Endothelial cell of umbilical vein (primary cell): ENCODE results near the gene OGDH. TPM values are rescaled to one million over a fixed set of nuclear protein-coding genes. Genes with fewer than 3 reads are reported as not detected.
A peak's percentile ranks its signal among the peaks of the same experiment; 100 is the strongest.

Experiments used
- BruUV-seq: library from RNA; stranded (reverse); fragments of 400-500 nt; replicated peaks from 2 replicates; lab custom pipeline; 2021; lab: Mats Ljungman, UMichigan
- CTCF ChIA-PET: fragments of 300-600, 350-600 bp; sonication (Branson Sonifier 250); formaldehyde crosslinking; loops from one replicate; lab custom pipeline; 2021; ENCODE audit warnings: antibody characterized with exemption, inconsistent platforms; lab: Charles Lee
- POLR2A ChIA-PET: fragments of 300-600, 350-600 bp; sonication (Branson Sonifier 250); formaldehyde crosslinking; loops from one replicate; lab custom pipeline; 2021; ENCODE audit warnings: antibody characterized with exemption, inconsistent platforms; lab: Charles Lee
- DNase-seq: peaks from one replicate; pipeline ENCODE4 v3.0.0-alpha.2; 2011; ENCODE audit warnings: low read depth, low spot score
- FAIRE-seq: peaks from 2 replicates; lab custom pipeline; 2011; peaks lifted over from hg19 to GRCh38; lab: Jason Lieb, UNC
- H2AFZ ChIP-seq: 2 replicates; pipeline ENCODE4 v1.6.0; 2012; ENCODE audit warnings: low read depth, low read length, control low read depth, inconsistent platforms
- H3K27ac ChIP-seq: 2 replicates; pipeline ENCODE4 v1.5.1; 2011; ENCODE audit warnings: low read depth, mild to moderate bottlenecking, control low read depth, low read length, moderate library complexity; ENCODE audit not compliant: insufficient read depth
- H3K27me3 ChIP-seq, 2 experiments: 2 replicates each; pipeline versions ENCODE4 v1.6.0 to v1.6.1; 2011; ENCODE audit warnings: low read length in 2 of 2, mixed read lengths in 1 of 2; ENCODE audit not compliant: control insufficient read depth in 2 of 2, insufficient read depth in 2 of 2
- H3K36me3 ChIP-seq, 2 experiments: 2 replicates in 1 of 2; 3 replicates in 1 of 2; pipeline ENCODE4 v1.5.1; 2011; ENCODE audit warnings: low read length in 2 of 2, mild to moderate bottlenecking in 1 of 2, moderate library complexity in 1 of 2; ENCODE audit not compliant: control insufficient read depth in 2 of 2, insufficient read depth in 2 of 2; ENCODE audit errors: extremely low read depth in 1 of 2
- H3K4me1 ChIP-seq: 3 replicates; pipeline ENCODE4 v1.5.1; 2011; ENCODE audit warnings: mild to moderate bottlenecking, low read length; ENCODE audit not compliant: control insufficient read depth, insufficient read depth; ENCODE audit errors: extremely low read depth
- H3K4me2 ChIP-seq: 2 replicates; pipeline ENCODE4 v1.6.1; 2011; ENCODE audit warnings: low read length, control low read depth, mixed read lengths; ENCODE audit not compliant: insufficient read depth
- H3K4me3 ChIP-seq, 3 experiments: fragments of 200-600 bp in 1 of 3; sonication (generic), shearing (Covaris generic) in 1 of 3; replicated peaks in 1 of 3; 2 replicates each; pipeline ENCODE4 v1.5.1; 2011 to 2016; ENCODE audit warnings: control low read depth in 3 of 3, low read length in 3 of 3, mild to moderate bottlenecking in 2 of 3, inconsistent platforms in 1 of 3, low read depth in 1 of 3, moderate library complexity in 1 of 3; ENCODE audit not compliant: insufficient read depth in 1 of 3
- H3K79me2 ChIP-seq: 2 replicates; pipeline ENCODE4 v1.6.0; 2012; ENCODE audit warnings: low read length, inconsistent platforms; ENCODE audit not compliant: control insufficient read depth, insufficient read depth
- H3K9ac ChIP-seq: replicated peaks from 2 replicates; pipeline ENCODE3; 2011; ENCODE audit warnings: low read length, control low read depth; ENCODE audit not compliant: insufficient read depth; ENCODE audit errors: extremely low read depth
- H3K9me1 ChIP-seq: replicated peaks from 3 replicates; pipeline ENCODE4 v1.6.0; 2011; ENCODE audit warnings: mild to moderate bottlenecking, low read length; ENCODE audit not compliant: control insufficient read depth, insufficient read depth; ENCODE audit errors: extremely low read depth
- H3K9me3 ChIP-seq: replicated peaks from 2 replicates; pipeline ENCODE4 v1.5.1; 2012; ENCODE audit warnings: low read length, inconsistent platforms; ENCODE audit not compliant: control insufficient read depth, insufficient read depth
- H4K20me1 ChIP-seq: replicated peaks from 2 replicates; pipeline ENCODE3; 2011; ENCODE audit warnings: mild to moderate bottlenecking, low read length; ENCODE audit not compliant: control insufficient read depth, insufficient read depth; ENCODE audit errors: extremely low read depth
- EZH2 ChIP-seq: IDR thresholded peaks from 2 replicates; pipeline ENCODE4 v1.6.1; 2012; ENCODE audit warnings: borderline replicate concordance, low read depth, mild to moderate bottlenecking, moderate library complexity, low read length, inconsistent platforms; ENCODE audit not compliant: severe bottlenecking
- FOS ChIP-seq: IDR thresholded peaks from 2 replicates; pipeline ENCODE4 v1.6.1; 2011; ENCODE audit warnings: mild to moderate bottlenecking, low read length, moderate library complexity, borderline replicate concordance; ENCODE audit not compliant: insufficient read depth
- GATA2 ChIP-seq: IDR thresholded peaks from 2 replicates; pipeline ENCODE4 v1.7.0; 2011; ENCODE audit warnings: low read depth, mild to moderate bottlenecking, moderate library complexity, mixed read lengths, low read length; ENCODE audit not compliant: insufficient read length, insufficient read depth
- JUN ChIP-seq: IDR thresholded peaks from 2 replicates; pipeline ENCODE4 v1.6.1; 2011; ENCODE audit warnings: borderline replicate concordance, low read depth; ENCODE audit not compliant: insufficient read length, insufficient read depth
- MYC ChIP-seq: IDR thresholded peaks from one replicate; pipeline ENCODE4 v1.6.1; 2011; ENCODE audit warnings: mild to moderate bottlenecking, low read depth, low read length
- POLR2A ChIP-seq: IDR thresholded peaks from 2 replicates; pipeline ENCODE4 v1.6.1; 2012; ENCODE audit warnings: low read depth, mild to moderate bottlenecking, control low read depth, low read length
- POLR2AphosphoS5 ChIP-seq: IDR thresholded peaks from 2 replicates; pipeline ENCODE4 v1.6.1; 2012; ENCODE audit warnings: low read depth, mild to moderate bottlenecking, control low read depth, low read length, moderate library complexity; ENCODE audit not compliant: insufficient read depth
- dilution Hi-C: fragments of 300-500 bp; cut with MboI; formaldehyde crosslinking; loops from one replicate; pipeline ENCODE4 v1.15.0; 2019; ENCODE audit warnings: low sequenced_read_pairs; ENCODE audit not compliant: extremely low pct_ligation_motif_present
- intact Hi-C: fragments of 100-400 bp; cut with micrococcal nuclease; formaldehyde crosslinking; loops from one replicate; pipeline ENCODE4 v1.10.0; 2022
- polyA plus RNA-seq, 4 experiments: library from polyadenylated mRNA; depleted of rRNA in 3 of 4; stranded (reverse) in 3 of 4; unstranded in 1 of 4; fragments of >200 nt; gene quantifications; 2 replicates each; pipeline versions ENCODE4 v1.2.1 to v1.2.3, GENCODE V29; 2011 to 2012; ENCODE audit warnings: missing spikeins in 1 of 4
- total RNA-seq: library from RNA; stranded (reverse); gene quantifications from 2 replicates; pipeline ENCODE4 v1.2.3, GENCODE V29; 2021
- TF ChIP-seq, protein P1 (sequence below): IDR thresholded peaks from 2 replicates; pipeline ENCODE4 v1.6.1; 2011; ENCODE audit not compliant: insufficient read depth, insufficient read length
- TF ChIP-seq, protein P2 (sequence below), 2 donors: IDR thresholded peaks; 1 replicate in 1 of 2; 2 replicates in 1 of 2; pipeline ENCODE4 v1.5.1; 2011; ENCODE audit warnings: low read length in 2 of 2, mild to moderate bottlenecking in 2 of 2, moderate library complexity in 2 of 2, control low read depth in 1 of 2, inconsistent platforms in 1 of 2, low read depth in 1 of 2; ENCODE audit not compliant: insufficient read depth in 1 of 2; ENCODE audit errors: extremely low read depth in 1 of 2

Gene OGDH
- total and polyA plus RNA-seq, 2 donors (not counting 3 experiments of a cell fraction or from before 2014, with no cell fraction given): 88.9 to 92.9 TPM

DNA sequence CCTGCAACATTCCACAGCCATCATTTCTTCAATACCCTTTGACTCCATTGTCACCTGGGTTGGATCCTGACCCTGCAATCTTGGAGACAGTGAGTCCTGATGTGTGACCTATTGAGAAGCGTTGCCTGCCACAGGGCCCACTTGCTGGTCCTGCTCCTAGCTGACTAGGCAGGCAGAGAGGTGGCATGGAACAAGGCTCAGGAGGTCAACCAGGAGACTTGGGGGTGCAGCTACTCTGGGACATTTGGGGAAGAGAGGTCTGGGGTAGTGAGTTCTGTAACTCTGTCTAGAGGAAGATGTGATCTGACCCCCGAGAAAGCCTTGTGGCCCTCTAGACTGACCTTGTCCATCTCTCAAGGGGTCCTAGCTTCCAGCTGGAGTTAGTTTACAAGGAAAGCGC is 144.0 kb downstream of the OGDH start:
- Histone ChIP-seq H3K36me3 (peaks cover 0 to 6% of the 10 kb centered on the region in 2 experiments), H3K27ac (no peak overlapping the region), H3K4me2 (no peak overlapping the region), H2AFZ (no peak overlapping the region), H3K9ac (no peak overlapping the region), H3K27me3 (no peaks in the 10 kb centered on the region), H3K79me2 (peaks cover 53% of the 10 kb centered on the region), H3K9me1 (no peaks in the 10 kb centered on the region), H3K4me1 (peaks cover 14% of the 10 kb centered on the region), H3K4me3 (no peak overlapping the region), H3K9me3 (no peaks in the 10 kb centered on the region), H4K20me1 (no peaks in the 10 kb centered on the region)
- dilution Hi-C loops: no loop called here
- TF ChIP-seq JUN: no peak
- TF ChIP-seq EZH2: no peak
- TF ChIP-seq GATA2: no peak
- TF ChIP-seq POLR2AphosphoS5: no peak
- TF ChIP-seq, protein P1, sequence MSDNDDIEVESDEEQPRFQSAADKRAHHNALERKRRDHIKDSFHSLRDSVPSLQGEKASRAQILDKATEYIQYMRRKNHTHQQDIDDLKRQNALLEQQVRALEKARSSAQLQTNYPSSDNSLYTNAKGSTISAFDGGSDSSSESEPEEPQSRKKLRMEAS: no peak
- TF ChIP-seq POLR2A: no peak
- TF ChIP-seq, protein P2, sequence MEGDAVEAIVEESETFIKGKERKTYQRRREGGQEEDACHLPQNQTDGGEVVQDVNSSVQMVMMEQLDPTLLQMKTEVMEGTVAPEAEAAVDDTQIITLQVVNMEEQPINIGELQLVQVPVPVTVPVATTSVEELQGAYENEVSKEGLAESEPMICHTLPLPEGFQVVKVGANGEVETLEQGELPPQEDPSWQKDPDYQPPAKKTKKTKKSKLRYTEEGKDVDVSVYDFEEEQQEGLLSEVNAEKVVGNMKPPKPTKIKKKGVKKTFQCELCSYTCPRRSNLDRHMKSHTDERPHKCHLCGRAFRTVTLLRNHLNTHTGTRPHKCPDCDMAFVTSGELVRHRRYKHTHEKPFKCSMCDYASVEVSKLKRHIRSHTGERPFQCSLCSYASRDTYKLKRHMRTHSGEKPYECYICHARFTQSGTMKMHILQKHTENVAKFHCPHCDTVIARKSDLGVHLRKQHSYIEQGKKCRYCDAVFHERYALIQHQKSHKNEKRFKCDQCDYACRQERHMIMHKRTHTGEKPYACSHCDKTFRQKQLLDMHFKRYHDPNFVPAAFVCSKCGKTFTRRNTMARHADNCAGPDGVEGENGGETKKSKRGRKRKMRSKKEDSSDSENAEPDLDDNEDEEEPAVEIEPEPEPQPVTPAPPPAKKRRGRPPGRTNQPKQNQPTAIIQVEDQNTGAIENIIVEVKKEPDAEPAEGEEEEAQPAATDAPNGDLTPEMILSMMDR (IDR thresholded peaks at IDR 0.05; ENCODE audit: extremely low read depth in 1 of 2, insufficient read depth in 1 of 2, low read depth in 1 of 2, low read length in 2 of 2): no peak
- no peak for TF ChIP-seq MYC
- no peak for TF ChIP-seq FOS
- FAIRE-seq (peak; percentile 42), DNase-seq (no peak)
- BruUV-seq: no TSS peak
- POLR2A ChIA-PET: interaction anchor here (1.1 kb wide), 1 partner anchor 111 kb away, joined by 3 read pairs; no protein-coding TSS in a partner anchor
- intact Hi-C loops: no loop called here
- CTCF ChIA-PET: interaction anchor here (1.3 kb wide), 1 partner anchor 97 kb away, joined by 3 read pairs; the partner anchor contains the start of gene H2AZ2
